Astrocyte of the cerebellum (primary cell): ENCODE data around the gene COL6A2.

ENCODE experiments used
- DNase-seq: peaks from one replicate; pipeline ENCODE4 v3.0.0-alpha.2; 2011; ENCODE audit warnings: low read depth
- H3K4me3 ChIP-seq: 2 replicates; pipeline ENCODE4 v1.5.1; 2011; ENCODE audit warnings: mild to moderate bottlenecking, low read depth, low read length, moderate library complexity
- CTCF ChIP-seq: IDR thresholded peaks from 2 replicates; pipeline ENCODE4 v1.5.1; 2012; ENCODE audit warnings: low read length, low read depth, moderate library complexity, mild to moderate bottlenecking; ENCODE audit errors: missing control alignments
- in situ Hi-C: cut with HindIII; loops from 2 replicates; pipeline ENCODE4 v1.10.0; 2017; ENCODE audit warnings: low sequenced_read_pairs

COL6A2 gene

GRCh38 chr21:46153247-46154154 is 55.6 kb downstream of the COL6A2 start:
- H3K4me3 ChIP-seq = no peak overlapping the region
- no peak for DNase-seq
- in situ Hi-C loops = no loop called here
- TF ChIP-seq CTCF = peak; percentile 76

GRCh38 chr21:46154155-46154954 is 56.4 kb downstream of the COL6A2 start:
- in situ Hi-C loops = no loop called here
- no peak for TF ChIP-seq CTCF
- no peak for DNase-seq
- no peak overlapping the region for H3K4me3 ChIP-seq

- no peak for DNase-seq
These were observed 57.1 kb downstream of the COL6A2 start for GRCh38 chr21:46154955-46155513.

GRCh38 chr21:46155514-46156377 is 57.8 kb downstream of the COL6A2 start, which contains the start of gene FTCD:
FTCD (minus strand) TSS chr21:46155579; CDS start chr21:46155523, 56 bp downstream.
- in situ Hi-C loops = no loop called here

More at GRCh38 chr21:46154955-46155513, 57.1 kb downstream of the COL6A2 start:
- no peak for TF ChIP-seq CTCF
- no peak overlapping the region for H3K4me3 ChIP-seq
- in situ Hi-C loops = no loop called here

GRCh38 chr21:46156378-46156645 is 58.4 kb downstream of the COL6A2 start:
- TF ChIP-seq CTCF = no peak
- in situ Hi-C loops = no loop called here
- H3K4me3 ChIP-seq = no peak overlapping the region
- no peak for DNase-seq

More at GRCh38 chr21:46155514-46156377, 57.8 kb downstream of the COL6A2 start, which contains the start of gene FTCD:
- DNase-seq = no peak
- no peak within 1 kb of the TSS for H3K4me3 ChIP-seq
- no peak for TF ChIP-seq CTCF

GRCh38 chr21:46156678-46157077 is 58.8 kb downstream of the COL6A2 start:
- no peak for DNase-seq
- in situ Hi-C loops = no loop called here
- TF ChIP-seq CTCF = no peak
- no peak overlapping the region for H3K4me3 ChIP-seq
